PC-3 (cell line): Measurements from ENCODE around the gene NAGK.
"Not testable (repeated sequence)": the region's sequence is repeated elsewhere in the genome, so short reads cannot be mapped to it uniquely, and the experiment has no call there.

Source experiments
- EZH2 ChIP-seq: fragments of 300-600 bp; sonication (generic); IDR thresholded peaks from one replicate; pipeline ENCODE4 v1.6.1; 2017; ENCODE audit warnings: antibody characterized with exemption, mild to moderate bottlenecking, low read length; ENCODE audit not compliant: unreplicated experiment
- EZH2phosphoT487 ChIP-seq: fragments of 300-600 bp; sonication (generic); IDR thresholded peaks from 2 replicates; pipeline ENCODE4 v1.6.1; 2018; ENCODE audit warnings: mild to moderate bottlenecking, antibody characterized with exemption, low read length, borderline replicate concordance
- TF ChIP-seq, protein P1 (sequence below): fragments of 300-600 bp; sonication (generic); conservative IDR thresholded peaks from 2 replicates; pipeline ENCODE4 v1.5.1; 2017; ENCODE audit warnings: antibody characterized with exemption, low read depth, mild to moderate bottlenecking, low read length

DNA sequence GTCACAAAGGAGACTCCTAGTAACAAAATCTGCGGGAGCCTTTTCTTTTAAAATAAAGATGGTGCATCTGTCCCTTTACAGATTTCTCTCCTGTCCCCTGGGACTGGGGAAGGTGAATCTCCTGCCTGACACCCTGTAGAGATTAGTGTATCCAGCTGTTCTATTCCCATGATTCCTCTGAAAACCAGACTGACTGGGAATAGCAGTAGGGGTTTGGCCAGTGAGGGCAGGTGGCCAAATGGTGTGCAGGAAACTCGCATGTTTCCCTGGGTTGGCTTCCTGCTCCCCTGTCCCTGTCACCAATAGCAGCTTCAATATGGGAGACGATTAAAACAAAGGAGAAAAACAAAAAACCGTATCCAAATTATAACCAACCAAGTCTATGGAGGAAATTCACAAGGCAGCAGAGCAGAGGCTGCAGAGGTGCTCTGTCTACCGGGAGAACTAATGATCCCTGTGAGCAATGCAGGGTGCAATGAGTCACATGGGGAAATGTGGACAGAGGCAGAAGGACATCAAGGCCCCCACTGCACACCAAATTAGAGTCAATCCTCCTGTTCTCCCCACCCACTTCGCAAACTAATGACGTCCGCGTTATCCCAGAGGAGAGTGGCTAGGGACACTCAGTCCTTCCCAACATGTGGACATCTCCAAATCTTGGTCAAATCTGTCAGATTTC, 17.0 kb downstream of the NAGK start:
- TF ChIP-seq, protein P1, sequence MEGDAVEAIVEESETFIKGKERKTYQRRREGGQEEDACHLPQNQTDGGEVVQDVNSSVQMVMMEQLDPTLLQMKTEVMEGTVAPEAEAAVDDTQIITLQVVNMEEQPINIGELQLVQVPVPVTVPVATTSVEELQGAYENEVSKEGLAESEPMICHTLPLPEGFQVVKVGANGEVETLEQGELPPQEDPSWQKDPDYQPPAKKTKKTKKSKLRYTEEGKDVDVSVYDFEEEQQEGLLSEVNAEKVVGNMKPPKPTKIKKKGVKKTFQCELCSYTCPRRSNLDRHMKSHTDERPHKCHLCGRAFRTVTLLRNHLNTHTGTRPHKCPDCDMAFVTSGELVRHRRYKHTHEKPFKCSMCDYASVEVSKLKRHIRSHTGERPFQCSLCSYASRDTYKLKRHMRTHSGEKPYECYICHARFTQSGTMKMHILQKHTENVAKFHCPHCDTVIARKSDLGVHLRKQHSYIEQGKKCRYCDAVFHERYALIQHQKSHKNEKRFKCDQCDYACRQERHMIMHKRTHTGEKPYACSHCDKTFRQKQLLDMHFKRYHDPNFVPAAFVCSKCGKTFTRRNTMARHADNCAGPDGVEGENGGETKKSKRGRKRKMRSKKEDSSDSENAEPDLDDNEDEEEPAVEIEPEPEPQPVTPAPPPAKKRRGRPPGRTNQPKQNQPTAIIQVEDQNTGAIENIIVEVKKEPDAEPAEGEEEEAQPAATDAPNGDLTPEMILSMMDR = not testable (repeated sequence)
- not testable (repeated sequence) for TF ChIP-seq EZH2, EZH2phosphoT487
